ENCODE data around the gene ZFHX3. TPM values are rescaled to one million over a fixed set of nuclear protein-coding genes. Genes with fewer than 3 reads are reported as not detected.

The ZFHX3 gene
- total RNA-seq, 1 experiment from 2014 or later: 1.5 TPM

GRCh38 chr16:73095142-73095820 lies 47.4 kb upstream of the ZFHX3 start:
- H4K20me1 ChIP-seq (ENCODE audit: control insufficient read depth, insufficient read depth, insufficient read length): no peaks in the 10 kb centered on the region
- no peaks in the 10 kb centered on the region for H3K79me2 ChIP-seq (ENCODE audit: insufficient read depth, low read length)
- Mint-ChIP-seq H3K4me3 (no peak overlapping the region), H3K36me3 (ENCODE audit: insufficient read depth in 1 of 3, low read depth in 3 of 3) (no peaks in the 10 kb centered on the region), H3K9me3 (no peaks in the 10 kb centered on the region), H3K27ac (no peak overlapping the region), H3K4me1 (peaks cover 0 to 5% of the 10 kb centered on the region in 2 experiments; a peak in 1 of 4 replicates), H3K27me3 (ENCODE audit: low read depth) (peaks cover 17% of the 10 kb centered on the region)
- no peak overlapping the region for H4K91ac ChIP-seq (ENCODE audit: insufficient read length, low read depth, low read length)
- no peak overlapping the region for H3K23ac ChIP-seq (ENCODE audit: insufficient read length, low read depth, low read length)
- no peak for DNase-seq
- H2BK120ac ChIP-seq (ENCODE audit: low read depth, low read length, poor library complexity, severe bottlenecking): no peak overlapping the region
- H2BK12ac ChIP-seq (ENCODE audit: insufficient read length, low read depth, low read length): no peak overlapping the region
- no peak overlapping the region for H2BK20ac ChIP-seq (ENCODE audit: low read depth, low read length, poor library complexity, severe bottlenecking)
- no peaks in the 10 kb centered on the region for H3K79me1 ChIP-seq (ENCODE audit: insufficient read depth, low read depth, low read length, poor library complexity, severe bottlenecking)
- no peak overlapping the region for H2AK5ac ChIP-seq (ENCODE audit: insufficient read length, low read length)
- H3K56ac ChIP-seq (ENCODE audit: insufficient read length, low read depth, low read length): no peak overlapping the region
- H3K4ac ChIP-seq (ENCODE audit: low read depth, low read length): no peak overlapping the region
- no peaks in the 10 kb centered on the region for H3K27me3 ChIP-seq (ENCODE audit: insufficient read depth, low read length)
- no peaks in the 10 kb centered on the region for H3K4me1 ChIP-seq (ENCODE audit: insufficient read depth, low read length)
- H3K27ac ChIP-seq (ENCODE audit: insufficient read length, low read depth, low read length): no peak overlapping the region
- H4K5ac ChIP-seq (ENCODE audit: insufficient read length, low read depth, low read length): no peak overlapping the region
- H3K14ac ChIP-seq (ENCODE audit: insufficient read depth, low read length): no peak overlapping the region
- TF ChIP-seq, protein P1, sequence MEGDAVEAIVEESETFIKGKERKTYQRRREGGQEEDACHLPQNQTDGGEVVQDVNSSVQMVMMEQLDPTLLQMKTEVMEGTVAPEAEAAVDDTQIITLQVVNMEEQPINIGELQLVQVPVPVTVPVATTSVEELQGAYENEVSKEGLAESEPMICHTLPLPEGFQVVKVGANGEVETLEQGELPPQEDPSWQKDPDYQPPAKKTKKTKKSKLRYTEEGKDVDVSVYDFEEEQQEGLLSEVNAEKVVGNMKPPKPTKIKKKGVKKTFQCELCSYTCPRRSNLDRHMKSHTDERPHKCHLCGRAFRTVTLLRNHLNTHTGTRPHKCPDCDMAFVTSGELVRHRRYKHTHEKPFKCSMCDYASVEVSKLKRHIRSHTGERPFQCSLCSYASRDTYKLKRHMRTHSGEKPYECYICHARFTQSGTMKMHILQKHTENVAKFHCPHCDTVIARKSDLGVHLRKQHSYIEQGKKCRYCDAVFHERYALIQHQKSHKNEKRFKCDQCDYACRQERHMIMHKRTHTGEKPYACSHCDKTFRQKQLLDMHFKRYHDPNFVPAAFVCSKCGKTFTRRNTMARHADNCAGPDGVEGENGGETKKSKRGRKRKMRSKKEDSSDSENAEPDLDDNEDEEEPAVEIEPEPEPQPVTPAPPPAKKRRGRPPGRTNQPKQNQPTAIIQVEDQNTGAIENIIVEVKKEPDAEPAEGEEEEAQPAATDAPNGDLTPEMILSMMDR (conservative IDR thresholded peaks at IDR 0.05): no peak
- no peak overlapping the region for H4K8ac ChIP-seq (replicated peaks; ENCODE audit: insufficient read length, low read depth, low read length)
- H3K4me2 ChIP-seq (ENCODE audit: insufficient read depth, insufficient read length, low read length): no peak overlapping the region
- H3K23me2 ChIP-seq (ENCODE audit: insufficient read length, low read depth, low read length, poor library complexity, severe bottlenecking): no peaks in the 10 kb centered on the region
- H3K18ac ChIP-seq (ENCODE audit: insufficient read length, low read depth, low read length): no peak overlapping the region
- H3T11ph ChIP-seq (ENCODE audit: low read length): no peak overlapping the region
- no peaks in the 10 kb centered on the region for H3K9me3 ChIP-seq (ENCODE audit: control insufficient read depth, low read depth, low read length)
- H3K9ac ChIP-seq (ENCODE audit: extremely low read depth, insufficient read length, low read length): no peak overlapping the region
- H2BK5ac ChIP-seq (ENCODE audit: insufficient read length, low read length): no peak overlapping the region
- H2BK15ac ChIP-seq (ENCODE audit: low read depth, low read length): no peak overlapping the region
- H2AFZ ChIP-seq (ENCODE audit: low read length): no peak overlapping the region
- WGBS (ENCODE audit: extremely low coverage, insufficient read length, low lambda C conversion rate): no CpG with 5 or more reads among the region's 6 CpGs

Data from H9 (cell line).